NCI-H510A (cell line): ENCODE results near the gene PRKAR1B.

Experiments used
- DNase-seq: peaks from one replicate; lab custom pipeline; 2025; lab: John Stamatoyannopoulos, UW

PRKAR1B gene

GRCh38 chr7:739983-740942 is 13.2 kb upstream of the PRKAR1B start:
- DNase-seq = no peak

DNA sequence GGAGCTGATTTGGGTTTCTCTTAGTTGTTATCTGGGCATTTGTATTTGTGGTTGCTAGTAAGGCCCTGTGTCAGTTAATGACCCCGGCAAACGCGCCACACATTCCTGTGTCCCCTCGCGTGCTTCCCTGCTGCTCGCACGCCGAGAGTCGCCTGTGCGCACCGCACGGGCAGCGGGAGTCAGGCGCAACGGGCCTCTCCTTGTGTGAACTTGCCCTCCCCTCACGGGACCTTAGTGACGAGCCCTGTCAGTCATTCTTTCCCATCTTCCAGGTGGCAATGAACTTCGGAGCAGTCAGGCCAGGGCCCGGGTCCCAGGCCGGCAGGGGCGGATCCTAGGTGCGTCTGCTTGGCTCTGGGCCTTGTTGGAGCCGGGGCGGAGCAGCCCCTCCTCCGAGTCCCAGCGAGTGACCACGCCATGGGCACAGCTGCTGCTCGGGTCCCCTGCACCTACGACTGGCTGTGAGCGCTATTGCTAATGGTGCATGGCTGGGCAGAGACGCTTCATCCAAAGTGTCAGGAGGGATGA is 12.4 kb upstream of the PRKAR1B start:
- DNase-seq = no peak

- no peak for DNase-seq
These were observed 11.8 kb upstream of the PRKAR1B start for GRCh38 chr7:738723-739454.

DNA sequence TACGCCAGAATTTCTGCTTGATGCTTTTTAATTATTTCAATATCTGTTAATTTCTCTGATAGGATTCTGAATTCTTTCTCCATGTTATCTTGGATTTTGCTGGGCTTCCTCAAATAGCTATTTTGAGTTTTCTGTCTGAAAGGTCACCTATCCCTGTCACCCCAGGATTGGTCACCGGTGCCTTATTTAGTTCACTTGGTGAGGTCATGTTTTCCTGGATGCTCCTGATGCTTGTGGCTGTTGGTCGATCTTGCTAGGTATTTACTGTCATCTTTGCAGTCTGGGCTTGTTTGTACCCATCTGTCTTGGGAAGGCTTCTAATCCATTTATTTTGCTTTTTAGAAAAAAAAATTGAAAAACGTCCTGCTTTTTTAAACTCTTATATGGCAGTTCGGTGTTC is 11.2 kb upstream of the PRKAR1B start:
- DNase-seq = no peak

DNA sequence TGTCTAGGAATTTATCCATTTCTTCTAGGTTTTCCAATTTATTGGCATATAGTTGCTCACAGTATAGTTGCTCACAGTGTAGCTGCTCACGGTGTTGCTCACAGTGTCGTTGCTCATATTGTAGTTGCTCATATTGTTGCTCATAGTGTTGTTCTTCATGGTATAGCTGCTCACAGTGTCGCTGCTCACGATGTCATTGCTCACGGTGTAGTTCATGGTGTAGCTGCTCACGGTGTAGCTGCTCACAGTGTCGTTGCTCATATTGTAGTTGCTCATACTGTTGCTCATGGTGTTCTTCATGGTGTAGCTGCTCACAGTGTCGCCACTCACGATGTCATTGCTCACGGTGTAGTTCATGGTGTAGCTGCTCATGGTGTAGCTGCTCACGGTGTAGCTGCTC is 7.7 kb upstream of the PRKAR1B start:
- DNase-seq = no peak

- DNase-seq = no peak
These were observed 7.1 kb upstream of the PRKAR1B start for GRCh38 chr7:734214-734613.

- no peak for DNase-seq
These were observed 5.5 kb upstream of the PRKAR1B start for GRCh38 chr7:732556-732955.

DNA sequence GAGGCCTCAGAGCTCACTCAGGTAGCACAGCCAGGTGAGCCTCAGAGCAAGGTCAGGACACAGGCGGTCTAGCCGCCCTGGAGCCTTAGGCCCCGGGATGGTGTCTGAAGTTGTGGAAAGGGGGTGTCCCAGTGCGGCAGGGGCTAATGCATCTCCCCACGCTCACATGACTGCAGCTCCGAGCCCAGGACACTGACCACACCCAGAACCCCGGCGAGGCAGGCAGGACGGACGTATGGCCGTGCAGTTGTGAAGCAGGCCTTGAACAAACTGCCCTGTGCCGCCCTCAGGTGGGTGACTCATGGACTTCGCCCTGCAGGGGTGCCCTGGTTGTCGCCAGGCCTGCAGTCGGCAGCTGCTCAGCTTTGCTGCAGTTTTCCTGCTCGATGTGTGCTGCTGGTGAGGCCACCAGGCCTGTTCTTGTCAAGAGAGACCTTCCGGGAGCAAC is 5.0 kb upstream of the PRKAR1B start:
- peak; percentile 54 for DNase-seq

- DNase-seq = no peak
These were observed 4.5 kb upstream of the PRKAR1B start for GRCh38 chr7:731440-732085.

DNA sequence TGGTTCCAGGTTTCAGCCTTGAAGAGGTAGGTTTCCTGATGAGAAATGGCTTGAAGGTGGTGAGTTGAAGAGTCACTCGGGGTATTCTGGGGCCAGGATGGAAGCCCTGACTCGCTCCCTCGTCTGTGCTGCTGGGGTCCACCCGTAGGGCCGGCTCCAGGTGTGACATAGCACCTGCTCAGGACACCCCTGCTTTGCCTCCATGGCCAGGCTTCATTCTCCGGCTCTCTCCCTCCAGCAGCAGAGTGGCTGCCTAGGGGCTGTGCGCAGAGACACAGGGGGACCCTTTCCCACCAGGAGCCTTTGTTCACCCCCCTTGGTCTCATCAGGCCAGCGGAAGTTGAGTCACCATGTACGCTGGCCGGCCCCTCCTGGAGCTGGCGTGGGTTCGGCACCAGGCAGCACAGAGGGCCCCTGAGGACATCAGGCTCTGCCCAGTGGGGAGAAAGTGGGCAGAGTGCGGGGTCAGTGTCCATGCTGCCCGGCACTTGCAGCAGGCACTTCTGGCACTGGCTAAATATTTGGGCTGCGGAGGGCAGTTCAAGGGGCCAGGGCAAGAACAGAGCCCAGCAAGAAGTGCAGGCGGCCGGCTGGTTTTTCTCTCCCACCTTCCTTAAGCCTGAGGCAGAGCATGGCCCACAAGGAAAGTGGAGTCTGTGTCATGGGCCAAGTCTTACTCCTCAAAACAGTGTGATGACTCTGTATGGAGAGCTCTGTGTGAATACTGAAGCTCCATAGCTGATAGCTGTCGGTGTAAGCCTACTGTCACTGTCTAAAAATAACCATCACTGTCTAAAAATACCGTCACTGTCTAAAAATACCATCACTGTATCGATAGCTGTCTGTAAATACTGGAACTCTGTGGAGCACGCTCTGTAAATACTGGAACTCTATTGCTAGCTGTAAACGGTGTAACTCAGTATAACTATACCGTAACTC is 3.7 kb upstream of the PRKAR1B start:
- DNase-seq = no peak

DNA sequence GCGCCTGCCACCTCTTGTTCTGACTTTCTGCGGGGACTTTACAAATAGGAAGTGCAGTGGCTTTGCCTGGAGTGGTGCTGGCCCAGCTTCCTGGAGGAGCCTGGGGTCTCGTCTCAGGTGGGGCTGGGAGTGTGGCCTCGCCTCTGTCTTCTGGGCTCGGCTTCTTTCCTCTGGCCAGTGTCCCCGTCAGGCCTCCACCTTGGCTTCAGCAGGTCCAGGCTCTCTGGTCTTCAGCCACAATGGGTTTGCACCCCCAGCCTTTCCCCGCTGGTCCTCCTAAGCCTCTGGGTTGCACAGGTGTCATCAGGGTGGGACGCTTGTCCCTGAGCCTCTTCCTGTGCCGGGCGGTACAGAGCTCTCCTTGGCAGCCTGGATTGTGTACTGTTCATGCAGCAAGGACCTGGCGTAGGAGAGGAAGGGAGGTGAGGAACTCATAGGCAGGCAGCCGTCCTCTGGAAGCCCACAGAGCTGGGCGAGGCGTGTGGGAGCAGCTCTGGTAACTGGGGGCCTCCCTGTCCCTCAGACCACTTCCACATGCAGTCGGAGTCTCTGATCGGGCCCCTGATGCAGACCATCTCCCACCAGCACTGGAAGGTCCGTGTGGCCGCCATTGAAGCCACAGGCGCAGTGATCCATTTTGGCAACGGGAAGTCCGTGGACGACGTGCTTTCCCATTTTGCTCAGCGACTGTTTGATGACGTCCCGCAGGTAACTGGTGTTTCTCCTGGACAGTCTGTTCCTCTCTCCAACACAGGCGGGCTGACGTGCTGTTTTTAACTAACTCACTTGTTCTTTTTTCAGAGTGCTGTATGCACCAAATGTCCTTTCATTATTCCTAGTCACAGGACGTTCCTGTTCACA is 2.3 kb upstream of the PRKAR1B start:
- DNase-seq = no peak

- DNase-seq = no peak
These were observed 1.5 kb upstream of the PRKAR1B start for GRCh38 chr7:728602-729001.

DNA sequence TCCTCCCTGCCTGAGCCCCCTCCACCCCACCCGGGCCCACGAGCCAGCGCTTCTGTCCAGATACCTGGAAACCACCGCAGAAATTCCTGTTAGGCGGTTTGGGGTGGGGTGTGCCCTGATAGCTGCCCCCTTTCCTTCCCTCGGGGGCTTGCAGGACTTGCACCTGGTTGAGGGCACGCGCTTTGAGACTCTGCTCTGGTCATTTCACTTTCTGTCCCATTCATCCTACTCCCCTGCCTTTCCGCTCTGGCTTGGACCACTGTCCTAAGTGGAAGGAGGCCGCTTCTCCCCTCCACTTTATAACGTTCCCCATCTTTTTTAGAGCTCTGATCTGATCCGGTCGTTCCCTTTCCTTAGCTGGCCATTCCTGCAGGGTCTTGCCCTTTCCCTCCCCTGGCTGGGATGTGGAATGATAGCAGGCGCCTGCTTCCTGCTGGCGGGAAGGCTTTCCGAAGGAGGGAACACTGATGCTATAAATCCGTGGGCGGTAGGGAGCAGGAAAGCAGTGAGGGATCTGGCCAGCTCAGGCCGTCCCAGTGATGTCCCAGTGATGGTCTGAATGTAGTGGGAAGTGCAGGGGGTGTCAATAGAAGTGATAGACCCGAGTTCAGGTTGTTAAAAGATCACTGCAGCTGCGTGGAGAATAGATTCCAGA is 852 bp upstream of the PRKAR1B start:
- DNase-seq = no peak

DNA sequence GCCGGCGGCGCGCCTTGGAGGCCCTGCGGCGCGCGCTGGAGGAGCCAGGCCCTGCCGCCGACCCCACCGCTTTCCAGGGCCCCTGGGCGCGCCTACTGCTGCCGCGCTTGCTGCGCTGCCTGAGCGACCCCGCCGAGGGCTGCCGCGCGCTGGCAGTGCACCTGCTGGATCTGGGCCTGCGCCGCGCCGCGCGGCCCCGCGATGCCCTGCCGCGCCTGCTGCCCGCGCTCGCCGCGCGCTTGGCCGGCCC is 302 bp downstream of the PRKAR1B start:
- DNase-seq = no peak

GRCh38 chr7:726084-726853 is 812 bp downstream of the PRKAR1B start, which contains the start of gene DNAAF5:
TSS of gene DNAAF5 (plus strand) at chr7:726699. CDS start at chr7:726721, 22 bp downstream.
- DNase-seq = no peak

DNA sequence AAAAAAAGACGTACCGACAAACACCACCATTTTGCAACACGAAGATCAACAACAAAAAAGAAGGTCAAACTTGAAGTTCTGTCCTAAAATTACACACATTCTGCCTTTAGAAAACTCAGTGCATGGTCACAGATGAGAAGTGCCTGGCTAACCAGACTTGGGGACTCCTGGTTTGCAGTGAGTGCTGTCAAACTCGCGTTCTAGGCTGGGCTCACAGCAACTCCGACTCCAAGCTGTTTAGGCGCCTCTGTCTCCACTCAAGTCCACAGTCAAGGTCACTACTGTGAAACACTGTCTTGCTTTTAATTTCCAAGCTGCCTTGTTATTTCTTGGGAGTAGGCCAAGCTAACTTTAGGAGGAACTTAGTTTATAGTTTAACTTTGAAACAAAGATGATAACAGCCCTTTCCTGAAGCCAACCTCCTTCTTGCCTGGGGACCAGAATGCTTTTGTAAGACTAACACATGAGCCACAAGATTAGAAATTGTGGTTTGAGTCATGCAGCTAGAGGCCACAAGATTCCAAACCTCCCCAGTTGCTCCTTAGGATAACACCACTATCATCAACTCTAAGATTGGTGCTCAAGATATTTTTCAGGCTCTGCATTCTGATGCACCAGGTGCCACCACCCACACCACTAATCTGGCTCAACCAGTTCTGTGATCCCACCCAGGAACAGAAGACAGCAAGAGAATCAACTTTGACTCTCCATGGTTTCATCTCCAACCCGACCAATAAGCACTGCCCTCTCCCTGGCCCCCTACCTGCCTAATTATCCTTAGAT is 1.7 kb downstream of the PRKAR1B start:
- DNase-seq = no peak

GRCh38 chr7:724298-724697 is 2.8 kb downstream of the PRKAR1B start:
- DNase-seq = no peak

- DNase-seq = no peak
These were observed 3.5 kb downstream of the PRKAR1B start for GRCh38 chr7:723541-723940.
